Tibial nerve (tissue), 4 donors: ENCODE results near the gene SEMA4G.

Experiments
- CTCF ChIP-seq, 5 experiments: fragments of 200-600 bp in 3 of 5; fragments of 450-650 bp in 2 of 5; sonication (generic) in 3 of 5; IDR thresholded peaks; one replicate each; pipeline ENCODE4 v1.5.1; 2016 to 2019; ENCODE audit warnings: antibody characterized with exemption in 5 of 5, mild to moderate bottlenecking in 3 of 5, moderate library complexity in 2 of 5
- EP300 ChIP-seq, 2 donors: sonication (generic); formaldehyde crosslinking; IDR thresholded peaks; one replicate each; pipeline ENCODE4 v1.6.1; 2017; ENCODE audit warnings: antibody characterized with exemption in 2 of 2, mild to moderate bottlenecking in 1 of 2

GRCh38 chr10:100930368-100930767, 38.9 kb upstream of the SEMA4G start:
- no peak for TF ChIP-seq EP300 (IDR thresholded peaks at IDR 0.05)
- TF ChIP-seq CTCF (IDR thresholded peaks at IDR 0.05): no peak
